ENCODE data around the gene TF. TPM values are rescaled to one million over a fixed set of nuclear protein-coding genes. Genes with fewer than 3 reads are reported as not detected.

Gene TF
- total and polyA plus RNA-seq, 2 of the 8 experiments (the other 6 are each of a cell fraction or from before 2014, with no cell fraction given) = 0.02 to 0.26 TPM

DNA sequence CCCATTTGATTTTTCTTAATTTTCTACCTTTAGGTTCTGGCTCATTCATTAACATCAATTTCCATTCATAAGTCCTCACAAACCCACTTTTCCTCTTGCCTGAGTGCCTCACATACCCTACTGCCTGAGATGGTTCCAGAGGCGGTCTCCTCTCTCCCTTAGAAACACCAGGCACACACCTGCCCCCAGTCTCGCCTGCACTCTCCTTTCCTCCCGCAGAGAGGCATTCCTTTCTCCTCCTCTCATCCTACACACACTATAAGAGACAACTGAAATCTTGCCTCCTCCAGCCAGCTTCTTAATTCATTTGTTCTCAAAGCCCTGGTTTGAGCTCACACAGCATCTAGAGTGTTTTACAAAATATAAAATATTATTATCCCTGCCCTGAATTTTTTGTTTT is 27.5 kb downstream of the TF start (continued):
- TF ChIP-seq, protein P1, sequence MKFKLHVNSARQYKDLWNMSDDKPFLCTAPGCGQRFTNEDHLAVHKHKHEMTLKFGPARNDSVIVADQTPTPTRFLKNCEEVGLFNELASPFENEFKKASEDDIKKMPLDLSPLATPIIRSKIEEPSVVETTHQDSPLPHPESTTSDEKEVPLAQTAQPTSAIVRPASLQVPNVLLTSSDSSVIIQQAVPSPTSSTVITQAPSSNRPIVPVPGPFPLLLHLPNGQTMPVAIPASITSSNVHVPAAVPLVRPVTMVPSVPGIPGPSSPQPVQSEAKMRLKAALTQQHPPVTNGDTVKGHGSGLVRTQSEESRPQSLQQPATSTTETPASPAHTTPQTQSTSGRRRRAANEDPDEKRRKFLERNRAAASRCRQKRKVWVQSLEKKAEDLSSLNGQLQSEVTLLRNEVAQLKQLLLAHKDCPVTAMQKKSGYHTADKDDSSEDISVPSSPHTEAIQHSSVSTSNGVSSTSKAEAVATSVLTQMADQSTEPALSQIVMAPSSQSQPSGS (IDR thresholded peaks at IDR 0.05; ENCODE audit: low read length) = no peak
- TF ChIP-seq CTBP2 (IDR thresholded peaks at IDR 0.05; ENCODE audit: borderline replicate concordance, insufficient read depth, insufficient read length, low read length) = no peak
- TF ChIP-seq CHD2 (IDR thresholded peaks at IDR 0.05; ENCODE audit: low read length) = no peak
- no peak for TF ChIP-seq TBP (IDR thresholded peaks at IDR 0.05; ENCODE audit: low read depth, low read length)
- TF ChIP-seq BRCA1 (IDR thresholded peaks at IDR 0.05; ENCODE audit: low read depth, low read length) = no peak
- TF ChIP-seq, protein P2, sequence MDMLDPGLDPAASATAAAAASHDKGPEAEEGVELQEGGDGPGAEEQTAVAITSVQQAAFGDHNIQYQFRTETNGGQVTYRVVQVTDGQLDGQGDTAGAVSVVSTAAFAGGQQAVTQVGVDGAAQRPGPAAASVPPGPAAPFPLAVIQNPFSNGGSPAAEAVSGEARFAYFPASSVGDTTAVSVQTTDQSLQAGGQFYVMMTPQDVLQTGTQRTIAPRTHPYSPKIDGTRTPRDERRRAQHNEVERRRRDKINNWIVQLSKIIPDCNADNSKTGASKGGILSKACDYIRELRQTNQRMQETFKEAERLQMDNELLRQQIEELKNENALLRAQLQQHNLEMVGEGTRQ (IDR thresholded peaks at IDR 0.05; ENCODE audit: low read length) = no peak
